ENCODE results near the gene IL12RB2.

The IL12RB2 gene

GRCh38 chr1:67427947-67428346 is 120.3 kb downstream of the IL12RB2 start:
- H3K4me3 ChIP-seq (ENCODE audit: low read depth, low read length) = no peak overlapping the region
- no peaks in the 10 kb centered on the region for H3K9me3 ChIP-seq (ENCODE audit: insufficient read depth, low read depth, low read length)
- H3K36me3 ChIP-seq (ENCODE audit: control insufficient read depth in 1 of 2, insufficient read depth in 2 of 2, low read length in 2 of 2) = peaks cover 13 to 16% of the 10 kb centered on the region in 2 experiments
- H3K23ac ChIP-seq (ENCODE audit: low read length) = no peak overlapping the region
- no peak overlapping the region for H2AFZ ChIP-seq (ENCODE audit: insufficient read depth, low read length, poor library complexity)
- no peak overlapping the region for H3K18ac ChIP-seq (ENCODE audit: low read length)
- peaks cover 13% of the 10 kb centered on the region for H3K79me1 ChIP-seq (ENCODE audit: low read length)
- no CpG with 5 or more reads among the region's 3 CpGs for WGBS (ENCODE audit: extremely low coverage, insufficient coverage, insufficient read length)
- H3K14ac ChIP-seq (ENCODE audit: low read length) = no peak overlapping the region
- no peak overlapping the region for H2BK120ac ChIP-seq (ENCODE audit: insufficient read depth, low read length, poor library complexity)
- no peaks in the 10 kb centered on the region for H3K4me1 ChIP-seq (ENCODE audit: control insufficient read depth in 1 of 2, insufficient read depth in 2 of 2, low read length in 2 of 2)
- no peak overlapping the region for H3K27ac ChIP-seq (ENCODE audit: low read depth, low read length)
- no peak overlapping the region for H2BK5ac ChIP-seq (ENCODE audit: low read depth, low read length, poor library complexity)
- no peak overlapping the region for H2BK12ac ChIP-seq (ENCODE audit: low read length)
- H4K12ac ChIP-seq (ENCODE audit: low read depth, low read length) = no peak overlapping the region
- no peak overlapping the region for H4K8ac ChIP-seq (ENCODE audit: low read depth, low read length)
- peak overlapping the region; percentile 35 for H3K4me2 ChIP-seq (ENCODE audit: low read length)
- peaks cover 15% of the 10 kb centered on the region for H3K79me2 ChIP-seq (ENCODE audit: control insufficient read depth, insufficient read depth, low read length, poor library complexity)
- H4K91ac ChIP-seq (ENCODE audit: low read depth, low read length) = no peak overlapping the region
- peak overlapping the region; percentile 61 for H3K4ac ChIP-seq (ENCODE audit: low read depth, low read length)
- H3K9ac ChIP-seq (ENCODE audit: low read length) = no peak overlapping the region
- H3K27me3 ChIP-seq (ENCODE audit: insufficient read depth, low read length) = no peaks in the 10 kb centered on the region
- DNase-seq = no peak
- H2AK5ac ChIP-seq (ENCODE audit: low read length) = no peak overlapping the region

GRCh38 chr1:67429011-67429527 is 121.4 kb downstream of the IL12RB2 start:
- Histone ChIP-seq H3K79me2 (ENCODE audit: control insufficient read depth, insufficient read depth, low read length, poor library complexity) (peaks cover 15% of the 10 kb centered on the region), H3K36me3 (ENCODE audit: control insufficient read depth in 1 of 2, insufficient read depth in 2 of 2, low read length in 2 of 2) (peaks cover 5 to 8% of the 10 kb centered on the region in 2 experiments), H3K23ac (ENCODE audit: low read length) (peak overlapping the region; percentile 11), H3K4me2 (ENCODE audit: low read length) (peak overlapping the region; percentile 88), H3K27me3 (ENCODE audit: insufficient read depth, low read length) (no peaks in the 10 kb centered on the region), H3K14ac (ENCODE audit: low read length) (peak overlapping the region; percentile 87), H4K91ac (ENCODE audit: low read depth, low read length) (peak overlapping the region; percentile 25), H2BK12ac (ENCODE audit: low read length) (no peak overlapping the region), H3K9ac (ENCODE audit: low read length) (peak overlapping the region; percentile 96), H3K4ac (ENCODE audit: low read depth, low read length) (peak overlapping the region; percentile 100), H4K12ac (ENCODE audit: low read depth, low read length) (peak overlapping the region; percentile 68), H3K79me1 (ENCODE audit: low read length) (peaks cover 13% of the 10 kb centered on the region), H4K8ac (ENCODE audit: low read depth, low read length) (no peak overlapping the region), H3K27ac (ENCODE audit: low read depth, low read length) (no peak overlapping the region), H3K4me3 (ENCODE audit: low read depth, low read length) (peak overlapping the region; percentile 95), H2AK5ac (ENCODE audit: low read length) (no peak overlapping the region), H3K4me1 (ENCODE audit: control insufficient read depth in 1 of 2, insufficient read depth in 2 of 2, low read length in 2 of 2) (no peaks in the 10 kb centered on the region), H2AFZ (ENCODE audit: insufficient read depth, low read length, poor library complexity) (peak overlapping the region; percentile 48), H3K9me3 (ENCODE audit: insufficient read depth, low read depth, low read length) (no peaks in the 10 kb centered on the region), H3K18ac (ENCODE audit: low read length) (no peak overlapping the region), H2BK5ac (ENCODE audit: low read depth, low read length, poor library complexity) (no peak overlapping the region), H2BK120ac (ENCODE audit: insufficient read depth, low read length, poor library complexity) (no peak overlapping the region)
- peak in 1 of 2 donors; percentile 29 for DNase-seq
- no CpG with 5 or more reads among the region's 25 CpGs for WGBS (ENCODE audit: extremely low coverage, insufficient coverage, insufficient read length)

- H3K4me3 ChIP-seq (ENCODE audit: low read depth, low read length) = peak overlapping the region; percentile 95
- peak overlapping the region; percentile 14 for H2BK5ac ChIP-seq (ENCODE audit: low read depth, low read length, poor library complexity)
- no peaks in the 10 kb centered on the region for H3K4me1 ChIP-seq (ENCODE audit: control insufficient read depth in 1 of 2, insufficient read depth in 2 of 2, low read length in 2 of 2)
- H3K9me3 ChIP-seq (ENCODE audit: insufficient read depth, low read depth, low read length) = no peaks in the 10 kb centered on the region
- H3K4me2 ChIP-seq (ENCODE audit: low read length) = peak overlapping the region; percentile 88
- no CpG with 5 or more reads among the region's 69 CpGs for WGBS (ENCODE audit: extremely low coverage, insufficient coverage, insufficient read length)
- peaks cover 13% of the 10 kb centered on the region for H3K79me1 ChIP-seq (ENCODE audit: low read length)
- peak overlapping the region; percentile 96 for H3K9ac ChIP-seq (ENCODE audit: low read length)
- peak overlapping the region; percentile 11 for H3K23ac ChIP-seq (ENCODE audit: low read length)
- peak overlapping the region; percentile 90 for H2AK5ac ChIP-seq (ENCODE audit: low read length)
- peak overlapping the region; percentile 55 for H4K8ac ChIP-seq (ENCODE audit: low read depth, low read length)
- no peak overlapping the region for H3K27ac ChIP-seq (ENCODE audit: low read depth, low read length)
- H3K27me3 ChIP-seq (ENCODE audit: insufficient read depth, low read length) = no peaks in the 10 kb centered on the region
- peak in 1 of 2 donors; percentile 39 for DNase-seq
- H4K91ac ChIP-seq (ENCODE audit: low read depth, low read length) = peak overlapping the region; percentile 25
- peaks cover 5 to 8% of the 10 kb centered on the region in 2 experiments for H3K36me3 ChIP-seq (ENCODE audit: control insufficient read depth in 1 of 2, insufficient read depth in 2 of 2, low read length in 2 of 2)
- H2AFZ ChIP-seq (ENCODE audit: insufficient read depth, low read length, poor library complexity) = peak overlapping the region; percentile 40
- peak overlapping the region; percentile 74 for H3K18ac ChIP-seq (ENCODE audit: low read length)
- H3K14ac ChIP-seq (ENCODE audit: low read length) = peak overlapping the region; percentile 87
- no peak overlapping the region for H2BK12ac ChIP-seq (ENCODE audit: low read length)
- H4K12ac ChIP-seq (ENCODE audit: low read depth, low read length) = peak overlapping the region; percentile 68
- H3K79me2 ChIP-seq (ENCODE audit: control insufficient read depth, insufficient read depth, low read length, poor library complexity) = peaks cover 15% of the 10 kb centered on the region
- peak overlapping the region; percentile 100 for H3K4ac ChIP-seq (ENCODE audit: low read depth, low read length)
- H2BK120ac ChIP-seq (ENCODE audit: insufficient read depth, low read length, poor library complexity) = peak overlapping the region; percentile 29
Observed at GRCh38 chr1:67429528-67430357, 122.1 kb downstream of the IL12RB2 start.

- Histone ChIP-seq H4K12ac (ENCODE audit: low read depth, low read length) (peak within 1 kb of the TSS; percentile 68), H3K4me1 (ENCODE audit: control insufficient read depth in 1 of 2, insufficient read depth in 2 of 2, low read length in 2 of 2) (no peaks in the 10 kb centered on the region), H3K36me3 (ENCODE audit: control insufficient read depth in 1 of 2, insufficient read depth in 2 of 2, low read length in 2 of 2) (peaks cover 5% of the 10 kb centered on the region in 2 experiments), H3K9me3 (ENCODE audit: insufficient read depth, low read depth, low read length) (no peaks in the 10 kb centered on the region), H3K4ac (ENCODE audit: low read depth, low read length) (peak within 1 kb of the TSS; percentile 100), H3K18ac (ENCODE audit: low read length) (peak within 1 kb of the TSS; percentile 74), H2BK12ac (ENCODE audit: low read length) (no peak within 1 kb of the TSS), H2AFZ (ENCODE audit: insufficient read depth, low read length, poor library complexity) (peak within 1 kb of the TSS; percentile 92), H2BK120ac (ENCODE audit: insufficient read depth, low read length, poor library complexity) (peak within 1 kb of the TSS; percentile 29), H3K79me1 (ENCODE audit: low read length) (peaks cover 13% of the 10 kb centered on the region), H4K91ac (ENCODE audit: low read depth, low read length) (peak within 1 kb of the TSS; percentile 61), H3K23ac (ENCODE audit: low read length) (peak within 1 kb of the TSS; percentile 11), H3K27me3 (ENCODE audit: insufficient read depth, low read length) (no peaks in the 10 kb centered on the region), H3K79me2 (ENCODE audit: control insufficient read depth, insufficient read depth, low read length, poor library complexity) (peaks cover 15% of the 10 kb centered on the region), H2AK5ac (ENCODE audit: low read length) (peak within 1 kb of the TSS; percentile 90), H3K4me3 (ENCODE audit: low read depth, low read length) (peak within 1 kb of the TSS; percentile 95), H4K8ac (ENCODE audit: low read depth, low read length) (peak within 1 kb of the TSS; percentile 69), H3K27ac (ENCODE audit: low read depth, low read length) (peak within 1 kb of the TSS; percentile 60), H3K9ac (ENCODE audit: low read length) (peak within 1 kb of the TSS; percentile 96), H2BK5ac (ENCODE audit: low read depth, low read length, poor library complexity) (peak within 1 kb of the TSS; percentile 52), H3K4me2 (ENCODE audit: low read length) (peak within 1 kb of the TSS; percentile 88), H3K14ac (ENCODE audit: low read length) (peak within 1 kb of the TSS; percentile 87)
- DNase-seq = peak; percentile 97 to 99
- no CpG with 5 or more reads among the region's 62 CpGs for WGBS (ENCODE audit: extremely low coverage, insufficient coverage, insufficient read length)
Observed at GRCh38 chr1:67430358-67431155, 122.9 kb downstream of the IL12RB2 start, which contains the start of gene SERBP1. Gene SERBP1 (minus strand): TSS chr1:67430402. CDS start chr1:67430300, 102 bp downstream.
